B cell (primary cell): ENCODE measurements around the gene TKFC. TPM values are rescaled to one million over a fixed set of nuclear protein-coding genes. Genes with fewer than 3 reads are reported as not detected.

ENCODE experiments used
- ATAC-seq: fragments of 200-7000 bp; cut with Tn5 transposase; one replicate; pipeline ENCODE4 v1.10.0; 2021; ENCODE audit warnings: low read depth, mild to moderate bottlenecking, moderate number of reproducible peaks, moderate library complexity
- CTCF ChIA-PET: fragments of 350-600 bp; sonication (Branson Sonifier 250); formaldehyde crosslinking; loops from one replicate; lab custom pipeline; 2021; ENCODE audit warnings: antibody characterized with exemption, inconsistent platforms; lab: Charles Lee
- POLR2A ChIA-PET: fragments of 350-600 bp; sonication (Branson Sonifier 250); formaldehyde crosslinking; loops from one replicate; lab custom pipeline; 2021; ENCODE audit warnings: antibody characterized with exemption; lab: Charles Lee
- DNase-seq: peaks from one replicate; pipeline ENCODE4 v3.0.0; 2013
- H2AFZ ChIP-seq: 2 replicates; pipeline ENCODE4 v1.6.1; 2012; ENCODE audit warnings: mild to moderate bottlenecking, low read depth, low read length; ENCODE audit not compliant: insufficient read depth, poor library complexity, severe bottlenecking
- H3K27ac ChIP-seq, 2 donors: 1 replicate in 1 of 2; 2 replicates in 1 of 2; pipeline ENCODE4 v1.5.1; 2012 to 2013; ENCODE audit warnings: low read length in 2 of 2, mild to moderate bottlenecking in 2 of 2, moderate library complexity in 1 of 2
- H3K27me3 ChIP-seq, 4 experiments: fragments of 200-600 bp in 1 of 4; sonication (generic) in 1 of 4; replicated peaks in 1 of 4; 1 replicate in 2 of 4; 2 replicates in 2 of 4; pipeline versions ENCODE4 v1.6.1 to v1.7.0; 2013 to 2016; ENCODE audit warnings: low read length in 3 of 4, mild to moderate bottlenecking in 2 of 4, mixed read lengths in 1 of 4, moderate library complexity in 1 of 4; ENCODE audit not compliant: insufficient read depth in 4 of 4, control insufficient read depth in 3 of 4; ENCODE audit errors: control extremely low read depth in 1 of 4
- H3K36me3 ChIP-seq, 2 experiments: replicated peaks in 1 of 2; 1 replicate in 1 of 2; 2 replicates in 1 of 2; pipeline versions ENCODE4 v1.6.1 to v1.7.1; 2013; ENCODE audit warnings: low read length in 1 of 2; ENCODE audit not compliant: insufficient read depth in 2 of 2, control insufficient read depth in 1 of 2; ENCODE audit errors: control extremely low read depth in 1 of 2, extremely low read depth in 1 of 2
- H3K4me1 ChIP-seq, 2 donors: fragments of 200-600 bp in 1 of 2; sonication (generic) in 1 of 2; 1 replicate in 1 of 2; 2 replicates in 1 of 2; pipeline versions ENCODE4 v1.5.1 to v1.6.1; 2013 to 2017; ENCODE audit warnings: low read length in 2 of 2; ENCODE audit not compliant: control insufficient read depth in 2 of 2, insufficient read depth in 2 of 2
- H3K4me2 ChIP-seq: replicated peaks from 2 replicates; pipeline ENCODE3; 2012; ENCODE audit warnings: mild to moderate bottlenecking, low read depth, low read length; ENCODE audit not compliant: poor library complexity, severe bottlenecking
- H3K4me3 ChIP-seq, 5 experiments: fragments of 200-600 bp in 1 of 5; sonication (generic) in 1 of 5; 1 replicate in 3 of 5; 2 replicates in 2 of 5; pipeline versions ENCODE4 v1.5.1 to v1.7.0; 2011 to 2016; ENCODE audit warnings: low read length in 4 of 5, mild to moderate bottlenecking in 4 of 5, low read depth in 2 of 5, control low read depth in 1 of 5, moderate library complexity in 1 of 5; ENCODE audit not compliant: insufficient read depth in 1 of 5; ENCODE audit errors: control extremely low read depth in 1 of 5, extremely low read depth in 1 of 5
- H3K79me2 ChIP-seq: fragments of 200-600 bp; sonication (generic); one replicate; pipeline ENCODE4 v1.6.0; 2016; ENCODE audit warnings: low read length; ENCODE audit not compliant: control insufficient read depth, insufficient read depth
- H3K9ac ChIP-seq: fragments of 200-600 bp; sonication (generic); 2 replicates; pipeline ENCODE4 v1.6.1; 2017; ENCODE audit warnings: mild to moderate bottlenecking, low read length, moderate library complexity
- H3K9me3 ChIP-seq, 3 donors: one replicate each; pipeline versions ENCODE4 v1.6.1 to v1.7.1; 2013; ENCODE audit warnings: low read length in 2 of 3; ENCODE audit not compliant: control insufficient read depth in 2 of 3, insufficient read depth in 1 of 3; ENCODE audit errors: control extremely low read depth in 1 of 3
- H4K20me1 ChIP-seq: 2 replicates; pipeline ENCODE4 v1.6.0; 2012; ENCODE audit warnings: mild to moderate bottlenecking, low read length; ENCODE audit not compliant: insufficient read depth, control insufficient read depth, poor library complexity, severe bottlenecking
- H3K27ac Mint-ChIP-seq: one replicate; pipeline ENCODE4 v1.8.0; 2021; ENCODE audit warnings: mixed read lengths
- H3K27me3 Mint-ChIP-seq: one replicate; pipeline ENCODE4 v1.8.0; 2021; ENCODE audit warnings: mixed read lengths
- H3K4me1 Mint-ChIP-seq: one replicate; pipeline ENCODE4 v1.8.0; 2021; ENCODE audit warnings: mixed read lengths
- H3K4me3 Mint-ChIP-seq: one replicate; pipeline ENCODE4 v1.8.0; 2021; ENCODE audit warnings: mixed read lengths
- H3K9me3 Mint-ChIP-seq: one replicate; pipeline ENCODE4 v1.8.0; 2022; ENCODE audit warnings: mixed read lengths; ENCODE audit not compliant: insufficient read depth
- EZH2 ChIP-seq: IDR thresholded peaks from 2 replicates; pipeline ENCODE4 v1.6.1; 2012; ENCODE audit warnings: borderline replicate concordance, low read depth, mild to moderate bottlenecking, moderate library complexity, low read length; ENCODE audit not compliant: insufficient read depth, poor library complexity, severe bottlenecking
- WGBS: methylation state at CpG from one replicate; pipeline ENCODE4 v1.1.5; 2013; ENCODE audit warnings: missing lambda C conversion rate; ENCODE audit not compliant: insufficient coverage; 5-methylcytosine and 5-hydroxymethylcytosine counted together
- intact Hi-C: fragments of 100-400 bp; cut with micrococcal nuclease; formaldehyde crosslinking; loops from one replicate; pipeline ENCODE4 v1.10.0; 2022
- polyA plus RNA-seq: library from polyadenylated mRNA; depleted of rRNA; stranded (reverse); fragments of >200 nt; gene quantifications from 2 replicates; pipeline ENCODE4 v1.2.3, GENCODE V29; 2012
- total RNA-seq, 2 donors: library from RNA; stranded (reverse); fragments of 120-200 nt in 1 of 2; gene quantifications; 1 replicate in 1 of 2; 2 replicates in 1 of 2; pipeline versions ENCODE4 v1.2.3 to v1.2.4, GENCODE V29; 2013 to 2022
- TF ChIP-seq, protein P1 (sequence below): fragments of 200-600 bp; IDR thresholded peaks from one replicate; pipeline ENCODE4 v1.8.0; 2022; ENCODE audit warnings: antibody characterized with exemption, mild to moderate bottlenecking

TKFC gene
- total and polyA plus RNA-seq, 2 donors (not counting 1 experiment from before 2014, with no cell fraction given), result 82.3 to 86.3 TPM

- H3K27me3 ChIP-seq, result no peaks in the 10 kb centered on the region
- no peak overlapping the region for H3K4me3 Mint-ChIP-seq
- no peak overlapping the region for H3K27ac ChIP-seq
- WGBS, result 100% methylated on average over 1 of the region's 2 CpGs
- H3K4me1 Mint-ChIP-seq, result peaks cover 26% of the 10 kb centered on the region
- intact Hi-C loops, result no loop called here
- no peaks in the 10 kb centered on the region for H3K27me3 Mint-ChIP-seq
- no peak for ATAC-seq
- H3K4me3 ChIP-seq, result no peak overlapping the region
- H4K20me1 ChIP-seq, result peaks cover 8% of the 10 kb centered on the region
- POLR2A ChIA-PET, result interaction anchor here (1.0 kb wide), 1 partner anchor 21 kb away, joined by 3 read pairs; the partner anchor contains the start of genes CYB561A3 and TMEM138
- no peaks in the 10 kb centered on the region for H3K9me3 Mint-ChIP-seq
- H3K9me3 ChIP-seq, result no peaks in the 10 kb centered on the region
- no peak overlapping the region for H3K27ac Mint-ChIP-seq
- no peak for DNase-seq
- CTCF ChIA-PET, result interaction anchor here (10.1 to 11.2 kb wide), 2 partner anchors 21 to 44 kb away, joined by 436 to 649 read pairs; partner anchors contain the start of genes CYB561A3 and TMEM138
- no peak overlapping the region for H3K9ac ChIP-seq
- peaks cover 16% of the 10 kb centered on the region for H3K79me2 ChIP-seq
- no peak overlapping the region for H2AFZ ChIP-seq
- H3K4me1 ChIP-seq, result peaks cover 7 to 13% of the 10 kb centered on the region in 2 donors
- peaks cover 0 to 18% of the 10 kb centered on the region in 2 experiments for H3K36me3 ChIP-seq
- no peak overlapping the region for H3K4me2 ChIP-seq
- TF ChIP-seq, protein P1, sequence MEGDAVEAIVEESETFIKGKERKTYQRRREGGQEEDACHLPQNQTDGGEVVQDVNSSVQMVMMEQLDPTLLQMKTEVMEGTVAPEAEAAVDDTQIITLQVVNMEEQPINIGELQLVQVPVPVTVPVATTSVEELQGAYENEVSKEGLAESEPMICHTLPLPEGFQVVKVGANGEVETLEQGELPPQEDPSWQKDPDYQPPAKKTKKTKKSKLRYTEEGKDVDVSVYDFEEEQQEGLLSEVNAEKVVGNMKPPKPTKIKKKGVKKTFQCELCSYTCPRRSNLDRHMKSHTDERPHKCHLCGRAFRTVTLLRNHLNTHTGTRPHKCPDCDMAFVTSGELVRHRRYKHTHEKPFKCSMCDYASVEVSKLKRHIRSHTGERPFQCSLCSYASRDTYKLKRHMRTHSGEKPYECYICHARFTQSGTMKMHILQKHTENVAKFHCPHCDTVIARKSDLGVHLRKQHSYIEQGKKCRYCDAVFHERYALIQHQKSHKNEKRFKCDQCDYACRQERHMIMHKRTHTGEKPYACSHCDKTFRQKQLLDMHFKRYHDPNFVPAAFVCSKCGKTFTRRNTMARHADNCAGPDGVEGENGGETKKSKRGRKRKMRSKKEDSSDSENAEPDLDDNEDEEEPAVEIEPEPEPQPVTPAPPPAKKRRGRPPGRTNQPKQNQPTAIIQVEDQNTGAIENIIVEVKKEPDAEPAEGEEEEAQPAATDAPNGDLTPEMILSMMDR, result no peak
- TF ChIP-seq EZH2, result no peak
These were observed 8.0 kb downstream of the TKFC start for GRCh38 chr11:61340979-61341378.

GRCh38 chr11:61341706-61342105 lies 8.7 kb downstream of the TKFC start:
- CTCF ChIA-PET, result interaction anchor here (10.1 to 11.2 kb wide), 2 partner anchors 20 to 43 kb away, joined by 436 to 649 read pairs; partner anchors contain the start of genes CYB561A3 and TMEM138
- H4K20me1 ChIP-seq, result peaks cover 14% of the 10 kb centered on the region
- 98% methylated on average over 4 of the region's 4 CpGs for WGBS
- no peaks in the 10 kb centered on the region for H3K27me3 ChIP-seq
- no peak overlapping the region for H2AFZ ChIP-seq
- Mint-ChIP-seq H3K9me3 (no peaks in the 10 kb centered on the region), H3K4me3 (no peak overlapping the region), H3K27me3 (no peaks in the 10 kb centered on the region), H3K27ac (peak overlapping the region; percentile 46), H3K4me1 (peaks cover 24% of the 10 kb centered on the region)
- H3K9ac ChIP-seq, result no peak overlapping the region
- peaks cover 12% of the 10 kb centered on the region for H3K79me2 ChIP-seq
- H3K9me3 ChIP-seq, result no peaks in the 10 kb centered on the region
- peaks cover 0 to 24% of the 10 kb centered on the region in 2 experiments for H3K36me3 ChIP-seq
- DNase-seq (no peak), ATAC-seq (no peak)
- no peak overlapping the region for H3K27ac ChIP-seq
- TF ChIP-seq EZH2, result no peak
- TF ChIP-seq, protein P1, result no peak
- peaks cover 0 to 6% of the 10 kb centered on the region in 2 donors for H3K4me1 ChIP-seq
- POLR2A ChIA-PET, result interaction anchor here (0.6 to 1.0 kb wide), 2 partner anchors 20 to 426 kb away, joined by 3 read pairs; partner anchors contain the start of genes CYB561A3 and TMEM138
- H3K4me2 ChIP-seq, result no peak overlapping the region
- intact Hi-C loops, result no loop called here
- no peak overlapping the region for H3K4me3 ChIP-seq
